ENCODE measurements around the gene REC8. TPM values are rescaled to one million over a fixed set of nuclear protein-coding genes. Genes with fewer than 3 reads are reported as not detected.

The REC8 gene
- total and polyA plus RNA-seq, 2 of the 4 experiments (the other 2 are of a cell fraction): 0.36 to 3.5 TPM

- DNase-seq: no peak
- H4K5ac ChIP-seq (ENCODE audit: low read depth, low read length): no peak overlapping the region
- peaks cover 18% of the 10 kb centered on the region for H3K9me1 ChIP-seq (ENCODE audit: insufficient read depth, low read length)
- H3K4me1 ChIP-seq (ENCODE audit: control insufficient read depth, insufficient read depth, low read length): peaks cover 4% of the 10 kb centered on the region
- no peaks in the 10 kb centered on the region for H4K20me1 ChIP-seq (ENCODE audit: insufficient read depth, low read length)
- H3K9ac ChIP-seq (ENCODE audit: low read depth, low read length): 0 out of 2 replicates have a peak overlapping the region, but pooled peaks have one; percentile 61
- ChIA-PET POLR2A (ENCODE audit: unreplicated experiment) (no interaction called here), CTCF (no interaction called here)
- ATAC-seq (ENCODE audit: low read depth): no peak
- no peak overlapping the region for H4K91ac ChIP-seq (ENCODE audit: insufficient read depth, low read depth, low read length)
- no peak overlapping the region for H2BK20ac ChIP-seq (ENCODE audit: low read depth, low read length)
- no TSS peak for BruUV-seq (replicated peaks)
- H3K23ac ChIP-seq (ENCODE audit: low read depth, low read length): 0 out of 2 replicates have a peak overlapping the region, but pooled peaks have one; percentile 2
- H3K56ac ChIP-seq (ENCODE audit: extremely low read depth, insufficient read depth, low read length): no peak overlapping the region
- no peaks in the 10 kb centered on the region for H3K27me3 ChIP-seq (ENCODE audit: control insufficient read depth, insufficient read depth, low read length)
- H3K4ac ChIP-seq (ENCODE audit: low read depth, low read length): no peak overlapping the region
- WGBS, 2 experiments (ENCODE audit: extremely low coverage in 2 of 2, insufficient read length in 1 of 2): no CpG with 5 or more reads among the region's 2 CpGs
- intact Hi-C loops (cut with micrococcal nuclease) (no loop called here), dilution Hi-C loops (cut with HindIII; ENCODE audit: low sequenced_read_pairs, unreplicated experiment) (no loop called here), in situ Hi-C loops (cut with MboI; ENCODE audit: low sequenced_read_pairs) (no loop called here)
- peaks cover 17 to 64% of the 10 kb centered on the region in 2 experiments for H3K79me1 ChIP-seq (ENCODE audit: low read depth in 1 of 2, low read length in 2 of 2)
- no peak overlapping the region for H4K8ac ChIP-seq (ENCODE audit: low read depth in 2 of 2, low read length in 2 of 2)
- TF ChIP-seq FOS (IDR thresholded peaks at IDR 0.05; ENCODE audit: low read depth, low read length) (no peak), SMC3 (IDR thresholded peaks at IDR 0.05; ENCODE audit: low read depth, low read length) (no peak), RAD21 (IDR thresholded peaks at IDR 0.05; ENCODE audit: low read length) (no peak), MAFK (IDR thresholded peaks at IDR 0.05; ENCODE audit: low read depth, low read length) (no peak), BHLHE40 (IDR thresholded peaks at IDR 0.05; ENCODE audit: low read depth, low read length) (no peak)
- TF ChIP-seq, protein P1, sequence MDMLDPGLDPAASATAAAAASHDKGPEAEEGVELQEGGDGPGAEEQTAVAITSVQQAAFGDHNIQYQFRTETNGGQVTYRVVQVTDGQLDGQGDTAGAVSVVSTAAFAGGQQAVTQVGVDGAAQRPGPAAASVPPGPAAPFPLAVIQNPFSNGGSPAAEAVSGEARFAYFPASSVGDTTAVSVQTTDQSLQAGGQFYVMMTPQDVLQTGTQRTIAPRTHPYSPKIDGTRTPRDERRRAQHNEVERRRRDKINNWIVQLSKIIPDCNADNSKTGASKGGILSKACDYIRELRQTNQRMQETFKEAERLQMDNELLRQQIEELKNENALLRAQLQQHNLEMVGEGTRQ (IDR thresholded peaks at IDR 0.05; ENCODE audit: low read depth, low read length): no peak
- TF ChIP-seq, protein P2, sequence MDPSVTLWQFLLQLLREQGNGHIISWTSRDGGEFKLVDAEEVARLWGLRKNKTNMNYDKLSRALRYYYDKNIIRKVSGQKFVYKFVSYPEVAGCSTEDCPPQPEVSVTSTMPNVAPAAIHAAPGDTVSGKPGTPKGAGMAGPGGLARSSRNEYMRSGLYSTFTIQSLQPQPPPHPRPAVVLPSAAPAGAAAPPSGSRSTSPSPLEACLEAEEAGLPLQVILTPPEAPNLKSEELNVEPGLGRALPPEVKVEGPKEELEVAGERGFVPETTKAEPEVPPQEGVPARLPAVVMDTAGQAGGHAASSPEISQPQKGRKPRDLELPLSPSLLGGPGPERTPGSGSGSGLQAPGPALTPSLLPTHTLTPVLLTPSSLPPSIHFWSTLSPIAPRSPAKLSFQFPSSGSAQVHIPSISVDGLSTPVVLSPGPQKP (IDR thresholded peaks at IDR 0.05; ENCODE audit: borderline replicate concordance, low read depth, low read length): no peak
- TF ChIP-seq, protein P3, sequence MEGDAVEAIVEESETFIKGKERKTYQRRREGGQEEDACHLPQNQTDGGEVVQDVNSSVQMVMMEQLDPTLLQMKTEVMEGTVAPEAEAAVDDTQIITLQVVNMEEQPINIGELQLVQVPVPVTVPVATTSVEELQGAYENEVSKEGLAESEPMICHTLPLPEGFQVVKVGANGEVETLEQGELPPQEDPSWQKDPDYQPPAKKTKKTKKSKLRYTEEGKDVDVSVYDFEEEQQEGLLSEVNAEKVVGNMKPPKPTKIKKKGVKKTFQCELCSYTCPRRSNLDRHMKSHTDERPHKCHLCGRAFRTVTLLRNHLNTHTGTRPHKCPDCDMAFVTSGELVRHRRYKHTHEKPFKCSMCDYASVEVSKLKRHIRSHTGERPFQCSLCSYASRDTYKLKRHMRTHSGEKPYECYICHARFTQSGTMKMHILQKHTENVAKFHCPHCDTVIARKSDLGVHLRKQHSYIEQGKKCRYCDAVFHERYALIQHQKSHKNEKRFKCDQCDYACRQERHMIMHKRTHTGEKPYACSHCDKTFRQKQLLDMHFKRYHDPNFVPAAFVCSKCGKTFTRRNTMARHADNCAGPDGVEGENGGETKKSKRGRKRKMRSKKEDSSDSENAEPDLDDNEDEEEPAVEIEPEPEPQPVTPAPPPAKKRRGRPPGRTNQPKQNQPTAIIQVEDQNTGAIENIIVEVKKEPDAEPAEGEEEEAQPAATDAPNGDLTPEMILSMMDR (conservative IDR thresholded peaks at IDR 0.05; ENCODE audit: low read depth, low read length): no peak
- H3K4me2 ChIP-seq (ENCODE audit: low read depth, low read length): peak overlapping the region; percentile 78
- no peak overlapping the region for H2BK5ac ChIP-seq (ENCODE audit: low read depth, low read length, poor library complexity, severe bottlenecking)
- peaks cover 53% of the 10 kb centered on the region for H3K36me3 ChIP-seq (ENCODE audit: control insufficient read depth, insufficient read depth, low read length)
- no peak overlapping the region for H3K4me3 ChIP-seq (ENCODE audit: insufficient read depth, low read depth, low read length)
- no peak overlapping the region for H2BK15ac ChIP-seq (ENCODE audit: low read depth, low read length)
- no peak overlapping the region for H3K14ac ChIP-seq (replicated peaks; ENCODE audit: low read depth, low read length)
- H2BK120ac ChIP-seq (ENCODE audit: low read depth, low read length): no peak overlapping the region
- H2AK5ac ChIP-seq (ENCODE audit: low read depth, low read length): 0 out of 2 replicates have a peak overlapping the region, but pooled peaks have one; percentile 15
- H2AK9ac ChIP-seq (replicated peaks; ENCODE audit: low read depth, low read length, poor library complexity): peak overlapping the region; percentile 99
- H3K27ac ChIP-seq (ENCODE audit: insufficient read depth, low read length): no peak overlapping the region
- no peak overlapping the region for H2AFZ ChIP-seq (replicated peaks; ENCODE audit: low read length, poor library complexity)
- no peaks in the 10 kb centered on the region for H3K9me3 ChIP-seq (ENCODE audit: control insufficient read depth, insufficient read depth, low read length)
- H3K18ac ChIP-seq (ENCODE audit: low read depth, low read length): no peak overlapping the region
Observed at GRCh38 chr14:24187539-24187915, 15.6 kb downstream of the REC8 start.
